GM19328 (cell line): ENCODE data around the gene ST8SIA1.

Source experiments
- ATAC-seq: cut with Tn5 transposase; IDR thresholded peaks from one replicate; pipeline ENCODE4 v1.9.1; 2021; ENCODE audit warnings: mild to moderate bottlenecking, moderate library complexity; ENCODE audit not compliant: unreplicated experiment

ST8SIA1 gene

DNA sequence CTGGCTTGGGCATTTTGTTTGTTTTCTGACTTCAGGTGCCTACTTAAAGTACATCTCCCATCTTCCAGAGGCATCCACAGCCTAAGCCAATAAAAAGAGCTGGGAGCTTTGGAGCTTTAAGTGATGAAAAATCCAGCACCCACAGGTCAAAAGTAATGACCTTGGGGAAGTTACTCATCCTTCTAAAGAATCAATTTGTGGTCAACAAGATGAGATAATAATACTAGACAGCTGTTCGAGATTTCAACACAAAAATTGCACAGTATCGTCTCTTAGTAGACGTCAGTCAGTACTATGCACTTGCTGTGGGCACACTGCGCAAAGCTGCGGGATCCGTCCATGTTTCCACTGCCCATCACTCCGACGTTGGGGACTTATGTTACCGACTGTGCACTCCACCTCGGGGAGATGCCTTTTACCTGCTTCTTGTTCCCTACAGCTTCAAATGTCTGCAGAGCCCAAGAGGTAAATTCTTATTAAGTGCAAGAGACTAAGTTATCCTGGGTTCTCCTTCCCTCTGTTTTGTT is 1.3 kb downstream of the ST8SIA1 start:
- ATAC-seq: no peak

DNA sequence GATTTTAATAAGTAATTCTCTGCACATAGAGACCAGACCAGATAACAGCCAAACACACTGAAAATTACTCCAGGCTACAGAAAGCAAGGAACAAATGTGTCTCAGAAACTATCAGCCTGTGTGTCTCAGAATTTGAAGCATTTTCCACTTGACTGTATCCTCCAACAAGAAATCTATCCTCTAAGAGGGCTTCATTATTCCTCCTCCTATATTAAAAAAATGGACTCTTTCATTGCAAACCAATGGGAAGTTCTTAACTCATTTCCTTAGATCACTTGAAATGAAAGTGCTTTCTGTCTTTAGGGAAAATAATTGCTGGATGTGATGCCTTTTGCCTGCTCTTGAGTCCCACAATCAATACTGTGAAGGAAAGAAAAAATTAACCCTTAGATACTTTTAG is 2.3 kb downstream of the ST8SIA1 start:
- no peak for ATAC-seq

DNA sequence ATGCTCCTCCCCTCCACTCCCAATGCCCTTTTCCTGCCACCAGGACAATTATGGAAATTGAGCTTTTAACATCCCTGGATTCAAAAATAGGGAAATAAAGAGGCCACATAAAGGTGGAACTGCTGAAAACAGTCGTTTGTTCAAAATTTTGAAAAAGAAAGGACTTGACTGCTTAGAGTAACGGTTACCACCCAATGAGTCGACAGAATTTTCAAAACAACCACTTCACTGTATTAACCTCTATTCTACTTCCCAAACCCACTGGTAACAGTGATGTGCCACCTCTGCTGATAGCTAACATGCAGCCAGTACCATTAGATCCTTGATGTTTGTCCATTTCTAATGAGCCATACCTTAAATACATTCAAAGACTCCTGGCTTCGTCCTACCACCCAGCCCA is 4.9 kb downstream of the ST8SIA1 start:
- no peak for ATAC-seq

DNA sequence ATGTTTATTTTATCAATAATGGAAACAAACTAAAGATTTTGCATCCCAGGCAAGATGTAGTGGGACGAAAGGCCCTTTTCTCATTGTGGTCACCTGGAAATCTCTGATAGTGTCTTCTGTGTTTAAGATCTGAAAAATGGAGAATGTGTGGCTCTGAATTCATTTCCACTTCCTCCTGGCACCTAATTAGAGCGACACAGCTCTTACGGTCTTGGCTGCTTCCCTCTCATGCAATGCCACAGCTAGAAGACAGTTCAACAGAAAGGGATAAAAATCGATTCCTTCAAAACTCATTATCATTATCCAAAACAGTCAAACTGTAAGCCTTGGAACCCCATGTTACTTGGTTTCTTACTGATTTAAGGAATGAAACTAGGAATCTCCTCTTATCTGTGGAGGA is 9.3 kb downstream of the ST8SIA1 start:
- no peak for ATAC-seq

DNA sequence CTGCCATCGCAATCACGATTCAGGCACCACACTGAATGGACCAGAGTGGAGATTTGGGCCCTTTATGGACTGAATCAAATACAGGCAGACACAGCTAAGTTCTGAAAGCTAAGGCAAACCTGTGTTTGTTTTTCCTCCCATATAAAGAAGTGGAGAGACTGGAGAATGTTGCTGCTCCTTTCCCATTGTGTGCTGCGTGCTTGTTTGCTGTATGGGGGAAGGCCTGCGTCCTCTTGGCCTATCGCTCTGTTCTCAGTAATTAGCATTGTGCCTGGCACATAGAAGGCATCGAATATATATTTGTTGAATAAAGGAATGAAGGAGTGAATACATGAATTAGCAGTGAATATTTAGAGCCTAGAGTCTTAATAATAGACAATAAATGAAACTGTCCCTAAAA is 12.4 kb downstream of the ST8SIA1 start:
- no peak for ATAC-seq

DNA sequence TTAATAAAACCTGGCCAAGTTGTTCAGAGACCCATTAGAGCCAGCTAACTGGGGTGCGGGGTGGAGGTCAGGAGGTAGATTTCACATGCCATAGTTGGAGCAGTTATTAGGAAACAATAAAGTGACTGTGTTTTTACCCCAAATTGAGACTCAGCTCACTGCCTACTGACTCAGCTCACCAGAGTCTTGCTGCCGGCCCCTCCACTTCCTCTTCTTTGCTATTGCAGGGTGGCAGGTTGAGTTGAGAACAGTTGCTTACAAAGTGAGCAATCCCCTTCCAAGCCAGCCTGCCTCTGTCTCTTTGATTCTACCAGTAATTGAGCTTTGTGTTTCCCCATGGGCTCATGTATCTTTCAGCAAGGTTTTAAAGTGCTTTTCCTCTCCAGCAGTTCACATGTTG is 12.9 kb downstream of the ST8SIA1 start:
- no peak for ATAC-seq

DNA sequence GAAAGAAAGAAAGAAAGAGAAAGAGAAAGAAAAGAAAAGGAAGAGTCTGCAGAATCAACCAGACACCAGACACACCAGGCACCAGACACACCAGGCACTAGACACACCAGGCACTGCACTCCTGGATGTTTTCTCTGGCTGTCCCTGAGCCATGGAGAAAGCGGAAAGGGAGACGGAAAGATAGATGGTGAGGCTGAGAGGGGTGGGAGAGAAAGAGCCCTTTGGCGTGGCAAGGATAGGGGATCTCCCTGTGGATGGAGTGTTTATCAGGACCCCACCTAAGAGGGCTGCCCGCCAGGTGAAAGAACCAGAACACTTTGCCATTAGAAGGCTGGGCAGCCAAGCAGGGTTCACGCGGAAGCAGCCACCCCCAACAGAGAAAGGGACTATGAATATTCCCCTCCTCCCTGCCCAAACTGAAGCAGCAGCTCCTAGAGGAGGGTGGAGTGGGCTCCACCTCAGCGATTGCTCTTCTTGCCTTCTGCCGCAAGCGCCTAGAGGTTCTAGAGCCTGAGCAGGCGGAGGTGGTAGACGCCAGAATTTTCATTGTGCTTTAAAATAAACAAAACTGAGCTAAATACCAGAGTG is 13.4 kb downstream of the ST8SIA1 start:
- ATAC-seq: no peak

DNA sequence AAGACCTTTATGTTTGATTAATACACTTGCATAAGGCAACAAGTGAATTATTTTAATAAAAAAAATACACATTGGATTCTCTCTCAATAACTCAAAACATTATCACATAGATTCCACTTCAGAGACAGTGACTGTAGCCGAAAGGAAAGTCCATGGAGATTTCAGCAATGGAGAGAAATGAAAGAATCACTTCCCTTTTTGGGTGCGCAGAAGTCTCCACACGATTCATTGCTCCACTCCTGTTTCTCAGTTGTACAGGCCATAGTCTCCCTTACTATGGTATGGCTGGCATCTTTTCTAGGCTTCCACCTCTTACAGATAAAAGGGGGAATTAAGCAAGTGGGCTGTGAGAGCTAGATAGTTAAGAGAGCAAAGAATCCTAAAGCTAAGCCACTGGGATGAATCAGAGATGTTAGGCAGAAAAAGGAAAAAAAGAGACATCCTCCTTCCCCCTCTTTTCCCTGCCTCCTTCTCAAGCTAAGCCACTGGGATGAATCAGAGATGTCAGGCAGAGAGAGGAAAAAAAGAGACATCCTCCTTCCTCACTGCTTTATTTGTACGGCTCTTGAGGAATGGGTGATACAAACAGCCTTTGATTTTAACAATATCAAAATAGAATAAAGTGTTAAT is 16.3 kb downstream of the ST8SIA1 start:
- no peak for ATAC-seq

DNA sequence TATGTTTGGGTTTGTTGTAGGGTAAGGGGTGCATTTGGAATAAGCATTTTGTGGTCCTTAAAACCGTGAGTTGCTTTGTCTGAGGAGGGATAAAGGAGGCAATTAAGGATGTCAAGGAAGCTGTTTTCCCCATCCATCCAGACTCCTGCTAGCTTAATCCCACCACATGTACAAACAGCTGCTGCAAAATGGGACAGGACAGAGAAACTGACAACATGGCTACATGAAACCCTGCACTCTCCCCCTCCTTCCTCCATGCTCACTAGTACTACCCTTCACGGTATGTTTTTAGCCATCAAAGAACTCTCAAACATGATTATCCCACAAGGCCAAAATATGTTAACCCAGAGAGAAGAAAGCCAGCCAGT is 20.6 kb downstream of the ST8SIA1 start:
- no peak for ATAC-seq

DNA sequence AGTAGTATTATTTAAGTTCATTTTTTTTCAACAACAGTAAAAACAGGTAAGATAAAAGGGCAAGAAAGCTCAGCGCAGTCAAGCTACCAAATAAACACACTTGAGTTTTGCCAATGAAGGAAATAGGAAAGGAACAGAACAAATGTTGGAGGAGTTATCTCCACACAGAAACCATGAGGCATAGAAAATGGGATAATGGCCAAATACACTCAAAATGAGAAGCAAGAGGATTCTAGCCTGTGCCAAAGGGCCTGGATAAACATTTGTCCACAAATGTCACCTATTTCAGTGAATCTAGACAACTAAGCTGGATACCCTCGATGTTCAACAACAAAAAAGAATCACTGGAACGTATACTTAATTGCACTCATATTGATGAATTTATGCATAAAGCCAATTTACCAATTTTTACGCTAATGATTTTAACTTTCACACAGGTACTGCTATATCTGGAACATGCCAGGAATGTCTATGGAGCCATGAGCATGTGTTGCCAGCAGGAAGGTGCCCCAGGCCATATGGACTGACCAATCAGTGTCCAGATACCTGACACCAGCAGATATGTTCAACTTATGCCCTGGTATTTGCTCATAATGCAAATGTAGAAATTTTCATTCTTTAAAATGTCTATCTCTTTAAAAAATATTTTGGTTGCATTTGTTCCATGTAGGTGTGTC is 21.1 kb downstream of the ST8SIA1 start:
- no peak for ATAC-seq

DNA sequence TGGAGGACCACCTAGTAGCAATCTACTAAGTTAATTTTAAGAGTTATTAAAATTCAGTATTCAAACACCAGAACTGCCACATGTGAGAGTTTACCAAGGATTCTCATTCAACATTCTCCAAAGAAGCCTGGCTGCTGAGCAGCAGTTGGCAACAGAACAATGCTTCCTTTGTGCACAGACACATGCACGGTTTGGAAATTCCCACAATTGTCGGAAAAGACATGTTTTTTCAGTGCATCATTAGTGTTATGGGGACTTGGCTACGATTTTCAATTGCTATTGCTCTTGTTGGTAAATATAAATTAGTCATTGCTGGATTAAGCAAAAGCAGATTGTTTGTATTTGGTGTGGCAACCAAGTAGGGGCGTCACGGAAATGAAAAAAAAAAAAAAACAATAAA is 22.2 kb downstream of the ST8SIA1 start:
- no peak for ATAC-seq

DNA sequence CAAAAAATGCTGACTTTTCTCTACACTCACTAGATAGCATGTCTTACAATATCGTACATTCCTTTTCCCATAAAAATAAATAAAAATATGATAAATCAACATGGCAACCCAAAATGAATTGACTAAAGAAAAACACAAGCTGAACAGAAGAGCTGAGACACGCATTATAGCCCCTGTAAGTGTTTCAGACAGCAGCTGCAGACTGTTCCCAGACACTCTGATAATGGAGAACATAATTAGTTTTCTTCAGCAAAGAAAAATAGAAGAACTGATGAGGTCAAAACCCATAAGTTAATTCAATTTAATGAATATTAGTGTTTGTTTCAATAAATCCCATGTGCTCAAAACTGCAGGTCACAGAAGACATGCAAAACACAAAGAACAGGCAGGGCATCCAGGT is 23.8 kb downstream of the ST8SIA1 start:
- ATAC-seq: no peak

DNA sequence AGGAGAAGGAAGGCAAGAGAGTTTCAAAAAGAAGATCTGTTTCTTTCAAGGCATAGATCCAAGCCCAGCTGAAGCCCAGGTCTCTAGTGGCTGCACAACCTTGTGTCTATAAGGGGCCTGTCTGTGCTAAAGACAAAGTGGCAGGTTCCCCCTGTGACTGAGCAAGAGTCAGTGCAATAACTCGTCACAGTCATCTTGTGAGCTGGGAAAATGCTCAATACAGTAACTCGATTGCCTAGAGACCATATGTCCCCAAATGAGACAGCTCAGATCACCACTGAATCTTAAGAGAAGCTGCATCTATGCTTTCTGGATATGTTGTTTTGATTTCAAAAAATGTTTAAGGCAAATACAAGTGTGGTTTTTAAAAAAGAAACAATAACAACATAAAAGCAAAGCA is 24.2 kb downstream of the ST8SIA1 start:
- ATAC-seq: no peak

DNA sequence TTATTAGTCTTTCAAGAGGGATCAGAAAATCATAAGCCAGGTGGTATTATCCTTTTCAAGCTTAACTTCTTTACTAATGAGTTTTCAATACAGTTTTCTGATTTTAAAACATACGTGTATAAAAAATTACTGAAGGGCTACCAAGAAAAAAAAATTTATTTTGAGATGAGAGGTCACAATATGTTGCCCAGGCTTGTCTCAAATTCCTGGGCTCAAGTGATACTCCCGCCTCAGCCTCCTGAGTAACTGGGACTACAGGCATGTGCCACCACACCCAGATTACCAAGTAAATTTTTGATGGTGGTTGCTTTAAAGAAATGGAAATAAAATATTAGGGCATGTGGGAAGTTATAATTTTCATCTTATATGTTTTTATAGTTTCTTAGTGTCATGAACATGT is 26.7 kb downstream of the ST8SIA1 start:
- no peak for ATAC-seq

DNA sequence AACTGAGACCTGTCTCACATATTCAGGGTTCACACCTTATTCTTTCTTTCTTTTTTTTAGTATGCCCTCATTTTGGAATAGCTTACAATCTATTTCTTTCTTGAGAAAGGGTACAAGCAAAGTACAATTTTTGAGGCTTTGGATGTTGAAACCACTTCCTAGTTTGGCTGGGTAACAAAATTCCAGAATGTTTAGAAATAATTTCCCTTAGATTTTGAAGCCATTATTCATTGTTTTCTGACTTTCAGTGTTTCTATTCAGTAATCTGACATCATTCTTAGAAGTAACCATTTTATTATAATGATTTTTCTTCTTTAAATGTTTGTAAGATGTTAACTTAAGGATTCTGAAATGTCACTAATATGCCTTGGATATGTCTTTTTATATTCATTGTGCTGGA is 28.2 kb downstream of the ST8SIA1 start:
- no peak for ATAC-seq

DNA sequence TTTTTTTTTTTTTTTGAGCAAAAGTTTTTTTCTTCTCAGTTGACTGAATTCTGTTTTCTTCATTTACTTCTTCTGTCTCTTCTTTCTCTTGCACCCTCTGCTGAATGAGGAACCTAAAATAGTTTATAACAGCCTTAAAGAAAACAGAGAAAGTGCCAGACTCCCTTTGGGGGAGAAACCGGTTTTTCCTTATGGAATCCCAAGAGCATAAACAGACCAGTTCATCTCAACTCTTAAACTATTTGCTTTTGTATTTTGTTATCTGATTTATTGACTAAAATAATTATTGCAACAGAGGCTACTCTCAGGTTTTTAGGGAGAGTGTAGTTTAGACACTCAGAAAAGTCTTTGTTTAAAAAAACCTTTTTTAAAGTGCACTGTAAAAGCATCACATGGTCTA is 30.2 kb downstream of the ST8SIA1 start:
- ATAC-seq: no peak

DNA sequence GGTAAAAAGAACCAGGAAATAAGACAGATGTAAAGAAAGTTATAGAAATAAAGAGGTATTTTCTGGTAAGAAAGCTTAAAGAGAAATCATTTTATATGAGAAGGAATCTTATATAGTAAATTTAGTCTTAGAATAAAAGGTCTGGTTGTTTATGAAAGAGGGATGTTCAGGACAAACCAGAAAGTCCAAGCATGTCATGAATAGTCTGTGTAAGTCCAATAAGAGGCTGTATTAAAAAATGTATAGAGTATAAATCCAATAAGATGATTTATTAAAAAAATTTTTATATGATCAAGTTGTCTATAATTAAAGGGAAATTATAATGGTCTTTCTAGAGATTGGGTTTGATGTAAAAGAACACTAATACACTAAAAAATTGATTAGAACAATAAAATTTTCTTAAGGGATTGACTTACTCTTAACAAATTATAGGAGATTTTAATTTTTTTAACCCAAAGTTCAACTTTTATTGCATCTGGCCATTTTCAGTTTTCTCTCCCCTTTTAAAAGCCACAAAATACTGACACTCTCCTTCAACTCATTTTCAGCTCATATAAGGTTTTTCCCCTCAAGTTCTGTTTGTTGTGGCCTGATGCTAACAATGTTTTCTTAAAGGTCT is 35.1 kb downstream of the ST8SIA1 start:
- no peak for ATAC-seq

DNA sequence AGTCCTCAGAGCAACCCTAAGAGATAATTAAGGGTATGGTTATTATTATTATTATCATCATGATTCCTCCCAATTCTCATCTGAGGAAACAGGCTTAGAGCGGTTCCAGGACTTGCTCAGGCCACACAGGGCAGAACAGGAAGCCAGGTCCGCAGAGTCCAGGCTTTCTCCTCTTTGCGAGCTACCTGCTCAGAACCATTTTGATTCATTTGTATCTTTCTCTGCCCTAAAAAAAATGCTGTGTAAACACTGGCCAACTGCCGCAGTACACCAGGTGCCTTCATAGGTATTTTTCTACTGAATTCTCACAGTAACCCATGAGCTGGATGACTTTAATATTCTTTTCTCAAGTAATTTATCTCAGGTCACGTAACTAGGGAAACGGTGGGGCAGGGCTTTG is 45.3 kb downstream of the ST8SIA1 start:
- no peak for ATAC-seq

DNA sequence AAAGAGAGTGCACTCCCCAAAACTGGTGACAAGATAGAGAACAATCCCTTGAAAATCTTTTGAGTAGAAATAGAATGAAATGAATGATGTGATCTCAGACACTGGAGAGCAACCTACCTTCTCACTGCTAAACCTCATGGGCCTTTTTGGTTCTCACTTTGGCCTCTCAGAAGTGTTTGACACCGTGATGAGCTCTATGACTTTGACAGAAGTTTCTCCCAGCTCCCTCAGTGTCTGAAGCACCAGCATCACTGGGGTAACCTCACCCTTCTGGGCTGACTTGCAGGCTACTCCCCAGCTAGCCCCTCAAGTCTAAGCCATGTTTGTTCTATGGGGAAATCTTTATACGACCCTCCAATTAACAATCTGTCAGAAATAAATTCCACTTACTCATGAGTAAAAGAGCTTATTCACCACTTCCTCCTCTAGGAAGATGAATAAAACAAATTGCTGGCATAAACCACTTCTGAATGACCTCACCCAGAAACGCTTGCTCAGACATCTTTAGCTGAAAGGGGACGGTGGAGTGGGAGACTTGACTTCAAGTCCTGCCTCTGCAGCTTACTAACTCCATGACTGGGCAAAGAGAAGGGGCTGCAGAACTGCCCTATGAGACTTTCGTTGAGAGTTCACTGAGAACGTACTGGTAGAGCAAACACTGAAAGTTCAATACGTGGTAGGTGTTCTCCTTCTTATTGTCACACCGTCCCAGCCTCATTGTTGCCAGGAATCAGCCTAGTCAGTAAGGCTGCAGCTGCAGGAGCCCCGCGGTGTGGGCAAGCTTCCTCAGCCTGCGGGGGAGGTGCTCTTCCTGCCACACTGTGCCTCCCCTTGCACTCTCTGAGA is 46.5 kb downstream of the ST8SIA1 start:
- ATAC-seq: no peak

DNA sequence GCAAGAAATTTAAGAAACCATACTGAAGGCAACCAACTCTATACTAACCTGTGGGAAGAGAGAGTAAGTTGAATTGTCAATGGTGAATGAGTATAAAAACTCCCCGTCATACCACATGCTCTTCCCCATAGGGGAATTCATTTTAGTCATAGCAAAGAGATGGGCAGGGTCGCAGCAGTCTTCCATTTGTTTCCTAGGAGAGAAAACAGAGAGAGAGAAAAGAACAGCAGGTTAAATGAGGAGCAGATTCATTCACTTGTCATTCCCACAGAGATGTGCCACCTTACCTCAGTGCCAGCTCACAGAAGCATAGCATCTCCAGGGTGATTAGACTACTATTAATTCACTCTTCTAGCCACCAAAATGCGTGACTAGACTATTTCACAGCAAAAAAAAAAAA is 47.4 kb downstream of the ST8SIA1 start:
- no peak for ATAC-seq

DNA sequence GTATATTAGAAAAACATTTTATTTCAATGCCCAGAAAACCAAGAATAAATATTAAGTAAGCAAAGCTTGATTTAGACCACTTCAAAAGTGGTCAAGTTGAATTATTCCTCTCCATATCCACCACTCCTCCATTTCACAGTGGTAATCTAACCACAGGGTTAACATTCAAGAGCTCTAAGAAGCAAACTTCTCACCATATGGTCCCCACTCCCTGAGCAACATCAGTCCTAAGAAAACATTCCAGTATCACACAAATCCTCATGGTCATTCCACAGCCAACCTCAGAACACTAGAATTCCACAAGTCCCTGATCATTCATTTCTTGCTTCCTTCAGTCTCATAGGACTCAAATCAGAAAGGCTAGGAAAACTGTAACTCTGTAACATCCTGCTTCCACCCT is 47.9 kb downstream of the ST8SIA1 start:
- no peak for ATAC-seq
